GM10266 (cell line): Measurements from ENCODE around the gene LRRC2.

Experiments
- DNase-seq: peaks from one replicate; pipeline ENCODE4 v3.0.0; 2012; ENCODE audit errors: extremely low spot score
- TF ChIP-seq, protein P1 (sequence below): IDR thresholded peaks from 2 replicates; pipeline ENCODE4 v1.5.1; 2012; ENCODE audit warnings: mild to moderate bottlenecking, low read depth; ENCODE audit not compliant: control insufficient read depth, insufficient read depth; ENCODE audit errors: missing control alignments

Gene LRRC2

DNA sequence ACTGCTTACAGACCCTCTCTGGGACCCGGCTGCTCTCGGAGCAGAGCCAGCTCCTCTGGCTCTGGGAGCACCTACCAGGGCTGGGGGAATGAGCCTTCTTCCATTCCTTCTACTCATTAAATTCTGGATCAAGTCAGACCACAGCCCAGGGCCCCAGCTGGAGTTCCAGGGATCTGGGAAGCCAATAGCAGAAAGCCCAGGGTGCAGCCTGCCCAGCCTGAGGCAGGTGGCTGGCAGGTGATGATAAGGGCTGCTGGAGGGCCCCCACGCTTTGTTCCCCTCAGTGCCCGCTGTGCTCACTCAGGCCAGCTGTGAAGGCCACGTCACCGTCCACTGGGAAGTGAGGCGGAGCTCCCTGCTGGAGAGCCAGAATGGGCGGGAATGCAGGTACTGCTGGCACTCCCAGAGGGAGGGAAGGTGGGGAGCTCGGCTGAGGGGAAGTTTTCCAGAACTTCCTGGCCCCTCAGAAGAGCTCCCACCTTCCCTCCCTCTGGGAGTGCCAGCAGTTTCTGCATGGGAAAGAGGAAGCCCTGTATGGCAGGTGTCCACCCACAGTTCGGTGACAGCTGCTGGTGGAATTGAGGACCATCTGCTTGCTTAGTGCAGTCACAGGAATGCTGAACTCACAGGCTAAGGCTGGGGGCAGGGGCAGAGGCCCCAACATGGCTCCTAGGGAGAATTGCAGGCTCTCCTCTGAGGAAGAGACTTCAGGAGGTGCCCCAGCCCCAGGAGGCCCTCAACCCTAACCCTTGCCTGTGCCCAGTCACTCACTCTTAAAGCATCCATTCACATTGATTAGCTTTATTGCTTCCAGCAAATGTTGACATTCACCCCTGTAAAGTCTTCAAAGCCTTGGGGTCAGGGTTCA lies 81.0 kb downstream of the LRRC2 start:
- TF ChIP-seq, protein P1, sequence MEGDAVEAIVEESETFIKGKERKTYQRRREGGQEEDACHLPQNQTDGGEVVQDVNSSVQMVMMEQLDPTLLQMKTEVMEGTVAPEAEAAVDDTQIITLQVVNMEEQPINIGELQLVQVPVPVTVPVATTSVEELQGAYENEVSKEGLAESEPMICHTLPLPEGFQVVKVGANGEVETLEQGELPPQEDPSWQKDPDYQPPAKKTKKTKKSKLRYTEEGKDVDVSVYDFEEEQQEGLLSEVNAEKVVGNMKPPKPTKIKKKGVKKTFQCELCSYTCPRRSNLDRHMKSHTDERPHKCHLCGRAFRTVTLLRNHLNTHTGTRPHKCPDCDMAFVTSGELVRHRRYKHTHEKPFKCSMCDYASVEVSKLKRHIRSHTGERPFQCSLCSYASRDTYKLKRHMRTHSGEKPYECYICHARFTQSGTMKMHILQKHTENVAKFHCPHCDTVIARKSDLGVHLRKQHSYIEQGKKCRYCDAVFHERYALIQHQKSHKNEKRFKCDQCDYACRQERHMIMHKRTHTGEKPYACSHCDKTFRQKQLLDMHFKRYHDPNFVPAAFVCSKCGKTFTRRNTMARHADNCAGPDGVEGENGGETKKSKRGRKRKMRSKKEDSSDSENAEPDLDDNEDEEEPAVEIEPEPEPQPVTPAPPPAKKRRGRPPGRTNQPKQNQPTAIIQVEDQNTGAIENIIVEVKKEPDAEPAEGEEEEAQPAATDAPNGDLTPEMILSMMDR, result no peak
- DNase-seq, result no peak

DNA sequence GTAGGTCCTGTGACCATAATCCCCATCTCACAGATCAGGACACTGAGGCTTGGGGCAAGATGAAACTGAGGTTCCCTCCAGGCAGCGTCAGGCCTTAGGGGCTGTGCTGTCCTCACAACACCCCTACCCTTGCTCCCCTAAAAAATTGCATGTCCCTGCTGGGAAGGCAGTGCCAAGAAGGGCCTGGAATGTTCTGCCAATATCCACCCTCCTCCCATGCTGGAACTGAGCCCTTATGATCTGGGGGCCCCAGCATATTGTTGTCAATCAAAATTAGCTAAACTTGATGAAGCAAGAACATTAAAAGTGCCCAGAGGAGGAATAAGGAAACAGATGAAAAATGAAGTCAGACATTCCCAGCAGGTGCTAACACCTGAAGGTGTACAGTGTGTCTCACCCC lies 81.7 kb downstream of the LRRC2 start:
- TF ChIP-seq, protein P1, result no peak
- no peak for DNase-seq

DNA sequence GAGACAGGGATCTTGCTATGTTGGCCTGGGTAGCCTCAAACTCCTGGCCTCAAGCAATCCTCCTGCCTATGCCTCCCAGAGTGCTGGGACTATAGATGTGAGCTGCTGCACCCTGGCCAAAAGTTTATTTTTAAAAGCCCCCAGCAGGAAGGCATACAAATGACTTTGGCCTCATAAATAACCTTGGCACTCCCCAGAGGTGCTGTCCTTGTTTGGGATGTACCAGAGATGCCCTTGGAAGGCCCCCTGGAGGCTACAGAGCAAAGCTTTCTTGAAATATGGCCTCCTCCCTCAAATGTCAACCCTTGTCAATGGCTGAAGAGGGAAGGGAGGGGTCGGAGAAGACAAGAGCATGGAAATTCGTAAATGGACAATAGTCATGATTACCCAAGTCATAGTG lies 82.3 kb downstream of the LRRC2 start:
- no peak for DNase-seq
- TF ChIP-seq, protein P1, result no peak

DNA sequence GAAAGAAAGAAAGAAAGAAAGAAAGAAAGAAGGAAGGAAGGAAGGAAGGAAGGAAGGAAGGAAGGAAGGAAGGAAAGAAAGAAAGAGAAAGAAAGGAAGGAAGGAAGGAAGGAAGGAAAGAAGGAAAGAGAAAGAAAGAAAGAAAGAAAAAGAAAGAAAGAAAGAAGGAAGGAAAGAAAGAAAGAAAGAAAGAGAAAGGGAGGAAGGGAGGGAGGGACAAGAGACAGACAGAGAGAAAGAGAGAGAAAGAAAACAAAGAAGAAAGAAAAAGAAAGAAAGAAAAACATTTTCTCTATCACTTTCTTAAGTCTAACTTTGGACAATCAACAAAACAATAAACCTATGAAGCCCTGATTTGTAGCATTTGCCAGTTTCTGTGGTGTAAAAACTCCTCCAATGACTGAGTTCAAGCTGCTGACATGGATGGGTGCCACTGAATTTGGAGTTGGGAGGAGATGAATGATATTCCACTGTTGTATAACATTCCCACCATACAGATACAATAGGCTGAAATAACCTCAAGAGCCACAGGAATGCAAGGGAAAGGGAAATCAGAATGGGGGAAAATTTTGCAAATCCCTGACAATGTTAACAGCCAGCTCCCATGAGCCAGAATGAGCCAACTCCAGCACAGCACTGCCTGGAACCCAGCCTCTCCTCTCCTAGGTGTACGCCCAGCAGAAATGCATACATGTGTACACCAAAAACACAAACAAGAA lies 83.3 kb downstream of the LRRC2 start:
- TF ChIP-seq, protein P1, result no peak
- DNase-seq, result no peak

DNA sequence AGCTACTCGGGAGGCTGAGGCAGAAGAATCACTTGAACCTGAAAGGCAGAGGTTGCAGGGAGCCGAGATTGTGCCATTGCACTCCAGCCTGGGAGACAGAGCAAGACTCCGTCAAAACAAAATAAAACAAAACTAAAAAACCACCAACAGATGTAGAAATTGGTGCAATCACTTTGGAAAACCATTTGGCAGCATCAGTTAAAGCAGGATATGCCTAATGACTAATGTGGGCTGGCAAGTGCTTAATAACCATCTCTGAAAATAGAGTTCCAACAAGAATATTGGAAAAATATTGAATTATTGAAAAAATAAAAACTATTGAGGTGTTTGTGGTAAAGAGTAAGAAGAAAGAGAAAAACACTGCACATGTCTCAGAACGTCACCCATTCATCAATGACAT lies 84.5 kb downstream of the LRRC2 start:
- no peak for DNase-seq
- TF ChIP-seq, protein P1, result no peak

DNA sequence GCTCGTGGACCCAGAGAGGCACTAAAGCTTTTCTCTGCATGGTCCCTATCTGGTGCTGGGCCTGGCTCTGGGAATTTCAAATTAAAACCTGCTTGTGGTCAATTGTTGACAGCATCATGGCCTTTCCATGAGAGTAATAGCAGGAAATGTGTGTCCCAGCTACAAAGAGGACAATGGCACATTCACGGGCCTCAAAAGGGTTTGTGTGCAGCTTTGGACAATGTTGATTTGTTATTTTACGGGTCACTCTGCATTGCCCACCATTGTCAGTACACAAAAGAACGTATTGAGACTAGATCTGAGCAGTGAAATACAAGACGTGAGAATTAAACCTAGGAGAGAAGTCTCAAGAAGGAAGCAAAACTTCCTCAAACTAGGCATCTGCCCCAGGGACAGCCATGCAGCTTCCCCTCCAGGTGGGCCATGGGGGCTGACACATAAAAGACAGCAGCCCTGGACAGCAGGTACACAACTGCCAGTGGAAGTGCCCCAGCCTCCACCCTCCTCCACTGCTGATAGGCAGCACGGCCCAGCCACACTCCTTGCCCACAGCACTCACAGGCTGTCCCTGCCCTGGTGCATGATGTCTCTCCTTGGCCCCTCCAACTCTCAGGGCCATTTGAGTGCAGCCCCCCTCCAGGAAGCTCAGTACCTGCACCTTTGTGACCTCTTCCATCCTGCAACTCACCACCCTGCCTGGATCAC lies 85.5 kb downstream of the LRRC2 start:
- no peak for DNase-seq
- TF ChIP-seq, protein P1, result no peak
